HG03097 (cell line): ENCODE results near the gene EIF2B5.
"Not testable (repeated sequence)": the region's sequence is repeated elsewhere in the genome, so short reads cannot be mapped to it uniquely, and the experiment has no call there.

ENCODE experiments used
- ATAC-seq: cut with Tn5 transposase; IDR thresholded peaks from one replicate; pipeline ENCODE4 v1.9.1; 2021; ENCODE audit not compliant: unreplicated experiment, low FRiP score

EIF2B5 gene

DNA sequence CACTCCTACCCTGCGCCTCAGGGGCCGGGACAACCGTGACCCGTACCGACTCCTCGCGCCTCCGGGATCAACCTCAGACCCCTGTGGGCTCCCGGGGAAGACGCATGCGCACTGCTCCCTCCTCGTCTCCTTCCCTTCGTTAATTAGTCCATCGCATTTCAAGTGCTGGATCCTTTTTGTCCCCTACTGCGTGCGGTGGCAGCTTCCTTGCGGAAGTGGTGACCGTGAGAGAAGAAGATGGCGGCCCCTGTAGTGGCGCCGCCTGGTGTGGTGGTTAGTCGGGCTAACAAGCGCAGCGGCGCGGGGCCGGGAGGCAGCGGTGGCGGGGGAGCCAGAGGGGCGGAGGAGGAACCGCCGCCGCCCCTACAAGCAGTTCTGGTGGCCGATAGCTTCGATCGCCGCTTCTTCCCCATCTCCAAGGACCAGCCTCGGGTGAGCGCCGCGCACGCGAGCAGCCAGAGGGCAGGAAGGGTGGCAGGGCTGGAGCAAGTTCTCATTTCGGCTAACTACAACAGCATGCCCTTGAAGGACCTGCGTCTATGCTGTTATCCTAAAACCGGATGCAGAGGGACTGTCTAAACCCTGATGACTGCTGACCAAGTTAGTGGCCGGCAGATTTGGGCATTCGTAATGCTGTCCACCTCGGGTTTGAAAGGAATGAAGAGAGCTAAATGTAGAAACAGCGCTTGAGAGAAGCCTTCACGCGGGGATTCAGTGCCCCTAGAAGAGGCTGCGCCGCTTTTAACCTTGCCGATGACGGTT is at the start of gene EIF2B5:
EIF2B5 (plus strand) TSS at position 210 of the 762 bp plus-strand sequence; CDS start at position 238, 28 bp downstream.
- peak; percentile 81 for ATAC-seq

DNA sequence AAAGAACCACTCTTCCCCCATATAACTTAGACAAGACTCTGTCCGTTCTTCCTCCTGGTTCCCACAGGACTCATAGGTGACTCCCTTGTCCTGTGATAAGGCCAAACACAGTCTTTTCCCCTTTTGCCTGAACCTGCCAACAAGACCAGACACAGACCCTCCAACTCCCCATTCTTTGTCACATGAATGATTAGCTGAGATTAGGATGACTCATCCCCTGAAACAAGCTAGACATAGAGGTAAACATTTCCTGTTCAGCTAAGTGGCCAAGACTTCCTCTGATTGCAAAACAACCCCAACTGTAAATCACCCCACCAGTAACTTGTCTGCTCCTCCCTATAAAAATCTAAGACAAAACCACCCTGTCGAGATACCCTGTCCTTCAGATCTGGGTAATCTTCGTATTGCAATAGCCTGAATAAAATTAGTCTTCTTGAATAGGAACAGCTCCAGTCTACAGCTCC is 49.7 kb upstream of the EIF2B5 start:
- no peak for ATAC-seq

DNA sequence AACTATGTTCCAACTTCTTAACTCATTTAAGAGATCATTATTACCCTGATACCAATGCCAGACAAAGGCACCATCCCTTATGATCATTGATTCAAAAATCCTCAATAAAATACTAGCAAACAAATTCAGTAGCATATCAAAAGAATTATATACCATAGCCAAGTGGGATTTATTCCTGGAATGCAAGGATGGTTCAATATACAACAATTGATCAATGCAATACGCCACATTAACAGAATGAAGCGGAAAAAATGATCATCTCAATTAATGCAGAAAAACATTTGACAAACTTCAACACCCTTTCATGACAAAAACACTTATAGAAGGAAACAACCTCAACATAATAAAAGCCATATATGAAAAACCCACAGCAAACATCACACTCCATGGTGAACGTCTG is 43.0 kb upstream of the EIF2B5 start:
- ATAC-seq: no peak

DNA sequence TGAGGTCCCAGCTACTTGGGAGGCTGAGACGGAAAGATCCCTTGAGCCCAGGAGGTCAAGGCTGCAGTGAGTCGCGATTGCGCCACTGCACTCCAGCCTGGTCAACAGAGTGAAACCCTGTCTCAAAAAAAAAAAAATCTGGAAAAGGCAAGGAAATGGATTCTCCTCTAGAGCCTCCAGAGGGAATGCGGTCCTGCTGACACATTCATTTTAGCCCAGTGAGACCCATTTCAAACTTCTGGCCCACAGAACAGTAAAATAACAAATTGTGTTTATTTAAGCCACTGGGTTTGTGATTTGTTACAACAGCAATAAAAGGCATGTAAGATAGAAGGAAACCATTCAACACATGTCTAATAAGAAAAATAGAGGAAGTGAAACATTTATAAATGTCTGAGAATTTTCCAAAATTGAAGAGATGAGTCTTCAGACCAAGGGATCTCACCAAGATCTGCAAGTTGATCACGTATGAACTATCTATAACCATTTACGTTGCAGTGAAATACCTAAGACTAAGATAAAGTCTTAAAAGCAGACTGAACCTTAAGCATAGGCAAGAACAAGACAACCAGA is 38.3 kb upstream of the EIF2B5 start, which contains the start of gene HTR3E:
HTR3E (plus strand) TSS at position 254 of the 573 bp plus-strand sequence. CDS start 466 bp downstream, outside the sequence.
- ATAC-seq: no peak

DNA sequence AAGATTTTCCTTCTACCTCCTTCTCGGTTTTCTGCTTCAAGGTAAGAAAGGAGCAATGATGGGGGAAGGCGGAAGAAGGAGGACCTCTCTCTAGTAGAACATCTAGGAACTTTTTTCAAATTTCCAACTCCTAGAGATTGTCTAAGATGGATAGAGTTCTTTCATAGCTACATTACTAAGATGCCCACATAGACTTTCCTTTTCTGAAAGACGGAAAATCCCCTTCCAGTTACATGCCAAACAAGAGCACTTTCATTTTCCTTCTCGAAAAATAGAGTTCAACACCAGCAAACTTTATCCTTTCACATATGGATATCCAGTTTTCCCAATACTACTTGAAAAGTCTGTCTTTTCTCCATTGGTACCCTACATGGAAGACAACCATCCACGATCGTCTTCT is 37.6 kb upstream of the EIF2B5 start:
- no peak for ATAC-seq

DNA sequence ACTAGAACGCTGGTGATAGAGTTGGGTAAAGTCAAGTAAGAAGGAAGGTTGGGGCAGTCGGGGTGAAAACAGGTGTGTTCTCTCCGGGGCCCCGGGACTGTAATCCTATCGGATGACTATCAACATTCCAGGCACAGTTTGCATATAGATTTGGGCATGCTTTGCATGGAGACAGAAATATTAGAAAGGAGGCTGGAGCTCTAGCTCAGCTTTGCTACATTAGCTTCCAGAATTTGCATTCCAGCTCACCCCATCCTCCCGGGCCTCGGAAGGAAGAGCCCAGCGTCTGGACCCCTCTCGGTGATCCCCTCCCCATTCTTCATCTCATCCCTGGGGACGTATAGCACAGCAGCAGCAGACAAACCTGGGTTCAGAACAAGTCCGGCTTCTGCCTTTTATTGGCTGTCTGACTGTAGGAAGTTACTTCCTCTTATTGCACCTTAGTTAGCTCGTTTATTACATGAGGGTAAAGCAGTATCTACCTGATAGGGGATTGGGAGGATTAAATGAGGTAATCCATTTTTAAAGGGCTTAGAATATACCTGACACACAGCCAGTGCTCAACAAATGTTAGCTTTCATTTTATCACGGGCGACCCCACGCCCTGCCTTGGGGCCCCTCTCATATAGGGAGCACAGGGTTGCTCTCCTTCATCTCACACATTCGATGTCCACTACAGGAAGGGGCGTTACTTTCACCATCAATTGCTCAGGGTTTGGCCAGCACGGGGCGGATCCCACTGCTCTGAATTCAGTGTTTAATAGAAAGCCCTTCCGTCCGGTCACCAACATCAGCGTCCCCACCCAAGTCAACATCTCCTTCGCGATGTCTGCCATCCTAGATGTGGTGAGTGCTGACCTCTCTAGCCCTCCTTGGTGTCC is 35.1 kb upstream of the EIF2B5 start:
- no peak for ATAC-seq

DNA sequence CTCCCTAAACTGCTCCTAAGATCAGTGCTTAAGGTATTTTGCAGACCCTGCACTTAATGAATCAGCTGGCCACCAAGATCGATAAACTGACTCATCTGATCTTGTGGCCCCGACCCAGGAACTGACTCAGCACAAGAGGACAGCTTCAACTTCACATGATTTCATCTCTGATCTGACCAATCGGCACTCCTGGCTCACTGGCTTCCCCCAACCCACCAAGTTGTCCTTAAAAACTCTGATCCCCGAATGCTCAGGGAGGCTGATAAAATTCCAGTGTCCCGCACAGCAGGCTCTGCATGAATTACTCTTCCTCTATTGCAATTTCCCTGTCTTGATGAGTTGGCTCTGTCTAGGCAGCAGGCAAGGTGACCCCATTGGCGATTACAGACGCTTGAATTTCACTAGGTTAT is 24.8 kb upstream of the EIF2B5 start:
- ATAC-seq: no peak

DNA sequence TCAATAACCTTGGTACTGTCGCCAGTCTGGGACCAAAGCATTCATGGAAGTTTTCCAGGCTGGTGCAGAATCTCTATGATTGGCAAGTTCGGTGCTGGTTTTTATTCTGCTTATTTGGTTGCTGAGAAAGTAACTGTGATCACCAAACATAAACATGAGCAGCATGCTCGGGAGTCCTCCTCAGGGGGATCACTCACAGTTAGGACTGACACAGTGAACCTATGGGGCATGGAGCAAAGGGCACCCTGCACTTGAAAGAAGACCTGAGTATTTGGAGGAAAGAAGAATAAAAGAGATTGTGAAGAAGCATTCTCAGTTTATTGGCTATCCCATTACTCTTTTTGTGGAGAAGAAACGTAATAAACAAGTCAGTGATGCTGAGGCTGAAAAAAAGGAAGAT is 19.1 kb upstream of the EIF2B5 start:
- no peak for ATAC-seq

DNA sequence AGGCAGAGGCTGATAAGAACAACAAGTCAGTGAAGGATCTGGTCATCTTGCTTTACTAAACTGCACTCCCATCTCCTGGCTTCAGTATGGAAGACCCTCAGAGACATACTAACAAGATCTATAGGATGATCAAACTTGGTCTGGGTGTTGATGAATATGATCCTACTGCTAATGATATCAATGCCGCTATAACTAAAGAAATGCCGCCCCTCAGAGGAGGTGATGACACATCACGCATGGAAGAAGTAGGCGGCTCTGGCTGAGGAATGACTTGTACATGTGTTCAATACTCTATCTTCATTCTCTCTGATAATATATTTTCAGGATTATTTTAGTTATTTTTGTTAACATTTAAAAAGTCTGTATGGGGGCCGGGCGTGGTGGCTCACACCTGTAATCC is 17.5 kb upstream of the EIF2B5 start:
- ATAC-seq: no peak

DNA sequence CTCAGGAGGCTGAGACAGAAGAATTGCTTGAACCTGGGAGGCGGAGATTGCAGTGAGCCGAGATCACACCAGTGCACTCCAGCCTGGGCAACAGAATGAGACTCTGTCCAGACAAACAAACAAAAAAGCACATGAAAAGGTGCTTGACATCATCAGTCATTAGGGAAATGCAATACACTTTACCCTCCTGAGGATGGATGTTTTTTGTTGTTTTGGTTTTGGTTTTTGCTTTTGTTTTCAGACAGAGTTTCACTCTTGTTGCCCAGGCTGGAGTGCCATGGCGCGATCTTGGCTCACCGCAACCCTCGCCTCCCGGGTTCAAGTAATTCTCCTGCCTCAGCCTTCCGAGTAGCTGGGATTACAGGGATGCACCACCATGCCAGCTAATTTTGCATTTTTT is 14.1 kb upstream of the EIF2B5 start:
- ATAC-seq: not testable (repeated sequence)

DNA sequence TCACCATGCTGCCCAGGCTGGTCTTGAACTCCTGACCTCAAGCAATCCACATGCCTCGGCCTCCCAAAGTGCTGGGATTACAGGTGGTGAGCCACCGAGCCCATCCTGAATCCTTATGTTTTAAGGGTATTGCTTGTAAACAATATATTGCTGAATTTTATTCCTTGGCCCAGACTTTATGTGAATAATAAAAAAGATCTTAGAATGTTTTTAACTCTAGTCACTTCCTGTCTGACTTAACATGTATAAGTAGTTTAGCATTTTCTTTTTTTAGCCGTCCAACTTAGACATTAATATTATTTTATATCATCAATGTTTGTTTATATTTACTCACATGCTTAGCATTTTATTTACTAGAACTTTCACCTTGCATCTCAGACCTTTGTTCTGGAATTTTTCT is 9.2 kb upstream of the EIF2B5 start:
- no peak for ATAC-seq

DNA sequence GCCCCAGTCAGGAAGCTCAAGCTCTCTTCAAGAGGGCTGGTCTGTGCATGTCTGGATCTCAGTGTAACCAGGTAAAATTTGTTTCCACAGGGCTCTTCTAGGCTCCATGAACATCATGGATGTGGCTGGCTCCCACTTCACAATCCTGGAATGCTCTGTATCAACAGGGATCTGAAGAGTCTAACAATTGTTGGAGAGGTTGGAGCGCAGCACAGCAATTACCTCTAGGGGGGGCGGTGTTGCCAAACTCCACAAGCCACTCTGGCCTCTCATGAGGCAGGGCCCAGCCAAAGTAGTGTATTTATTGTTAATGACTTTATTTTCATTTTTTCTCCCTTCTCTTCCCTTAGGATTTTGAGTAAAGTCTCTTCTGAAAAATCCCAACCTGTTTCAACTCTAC is 6.1 kb upstream of the EIF2B5 start:
- no peak for ATAC-seq

DNA sequence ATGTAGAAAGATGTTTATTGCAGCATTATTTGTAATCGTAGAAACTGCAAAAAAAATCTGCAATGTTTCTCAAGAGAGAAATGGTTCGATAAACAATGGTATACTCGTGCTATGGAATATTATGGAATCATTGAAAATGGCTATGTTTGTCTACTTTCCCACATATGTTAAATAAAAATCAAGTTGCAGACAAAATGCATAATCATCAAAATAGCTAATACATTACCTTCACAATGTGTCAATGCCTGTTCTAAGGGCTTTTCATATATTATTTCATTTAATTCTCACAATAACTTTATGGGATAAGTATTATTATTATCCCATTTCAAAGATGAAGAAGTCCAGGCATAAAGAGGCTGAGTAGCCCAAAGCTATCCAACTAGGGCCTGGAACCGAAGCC is 2.2 kb upstream of the EIF2B5 start:
- ATAC-seq: no peak

DNA sequence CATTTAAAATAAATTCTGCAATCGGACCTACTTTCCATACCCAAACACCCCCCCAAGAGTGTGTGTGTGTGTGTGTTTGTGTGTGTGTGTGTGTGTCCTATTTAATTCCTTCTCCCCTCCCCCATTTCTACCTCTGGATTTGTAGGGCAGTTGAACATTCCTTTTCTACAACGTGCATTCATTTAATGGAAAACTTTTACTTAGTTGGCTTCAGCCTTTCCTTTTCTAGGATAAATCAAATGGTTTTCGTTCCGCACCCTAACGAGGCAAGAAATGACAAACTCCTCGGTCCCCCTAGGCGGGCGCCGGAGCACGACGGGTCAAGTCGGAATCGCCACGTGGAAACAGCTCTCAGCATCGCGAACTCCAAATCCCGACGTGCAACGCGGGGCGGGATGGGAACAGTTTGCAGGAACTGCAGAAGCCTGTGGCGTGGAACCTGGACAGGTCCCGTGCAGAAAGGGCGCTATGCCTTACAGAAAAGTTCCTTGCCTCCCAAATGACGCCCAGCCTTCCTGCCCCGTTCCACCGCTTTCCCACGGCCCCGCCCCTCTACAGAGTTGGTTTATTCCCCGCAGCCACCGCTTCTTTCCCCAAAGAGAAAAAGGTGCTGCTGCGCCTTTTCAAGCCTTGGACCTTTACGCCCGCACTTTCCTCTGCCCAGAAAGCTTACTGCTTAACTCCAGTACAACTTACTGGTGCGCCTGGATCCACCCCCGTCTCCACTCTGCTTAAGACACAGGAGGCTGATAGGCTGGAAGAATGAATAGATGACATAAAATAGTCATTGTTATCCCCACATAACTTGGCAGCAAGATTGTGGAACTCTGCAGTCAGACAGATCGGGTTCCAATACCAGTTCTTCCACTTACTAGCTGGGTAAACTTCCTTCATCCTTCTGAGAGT is 1.1 kb upstream of the EIF2B5 start:
- ATAC-seq: no peak

DNA sequence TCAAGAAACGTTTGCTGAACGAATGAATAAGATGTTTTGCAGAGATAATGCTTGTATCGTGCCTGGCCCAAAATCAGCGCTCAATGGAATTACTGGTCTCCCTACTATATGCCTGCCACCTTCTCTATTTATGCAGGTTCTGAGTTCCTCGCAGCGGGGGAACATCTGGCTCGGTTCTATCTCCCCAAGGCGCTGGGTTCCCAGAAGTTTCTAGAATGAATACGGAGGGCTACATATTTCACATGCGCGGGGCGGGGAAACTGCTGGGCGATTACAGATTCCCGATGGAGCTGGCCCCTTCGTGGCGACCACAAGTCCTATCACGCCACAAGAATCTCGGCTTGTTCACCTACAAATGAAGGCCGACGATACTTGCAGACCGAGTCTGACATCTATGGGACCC is 411 bp upstream of the EIF2B5 start:
- ATAC-seq: peak; percentile 9

DNA sequence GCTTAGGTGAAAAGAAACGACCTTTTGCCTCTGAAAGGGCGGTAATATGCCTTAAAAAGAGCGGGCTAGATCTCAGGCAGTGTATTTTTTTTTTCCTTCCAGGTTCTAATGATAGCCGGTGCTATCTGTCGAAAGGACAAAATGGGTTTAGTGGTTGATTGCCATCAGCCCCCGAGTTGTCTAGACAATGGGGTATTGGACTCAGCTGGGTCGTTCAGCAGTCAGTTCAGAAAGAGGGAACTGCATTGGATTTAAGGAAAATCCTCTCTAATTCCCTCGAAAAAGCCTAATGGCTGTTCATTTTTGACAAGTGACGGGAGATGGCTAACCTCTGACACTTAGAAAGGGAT is 728 bp downstream of the EIF2B5 start:
- no peak for ATAC-seq

DNA sequence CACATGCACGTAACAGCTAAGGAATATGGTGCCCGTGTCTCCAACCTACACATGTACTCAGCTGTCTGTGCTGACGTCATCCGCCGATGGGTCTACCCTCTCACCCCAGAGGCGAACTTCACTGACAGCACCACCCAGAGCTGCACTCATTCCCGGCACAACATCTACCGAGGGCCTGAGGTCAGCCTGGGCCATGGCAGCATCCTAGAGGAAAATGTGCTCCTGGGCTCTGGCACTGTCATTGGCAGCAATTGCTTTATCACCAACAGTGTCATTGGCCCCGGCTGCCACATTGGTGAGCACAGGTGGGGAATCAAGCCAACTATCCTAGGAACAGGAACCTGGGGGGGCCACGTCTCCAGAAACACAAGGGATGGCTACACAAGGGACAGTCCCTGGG is 5.3 kb downstream of the EIF2B5 start:
- ATAC-seq: no peak

DNA sequence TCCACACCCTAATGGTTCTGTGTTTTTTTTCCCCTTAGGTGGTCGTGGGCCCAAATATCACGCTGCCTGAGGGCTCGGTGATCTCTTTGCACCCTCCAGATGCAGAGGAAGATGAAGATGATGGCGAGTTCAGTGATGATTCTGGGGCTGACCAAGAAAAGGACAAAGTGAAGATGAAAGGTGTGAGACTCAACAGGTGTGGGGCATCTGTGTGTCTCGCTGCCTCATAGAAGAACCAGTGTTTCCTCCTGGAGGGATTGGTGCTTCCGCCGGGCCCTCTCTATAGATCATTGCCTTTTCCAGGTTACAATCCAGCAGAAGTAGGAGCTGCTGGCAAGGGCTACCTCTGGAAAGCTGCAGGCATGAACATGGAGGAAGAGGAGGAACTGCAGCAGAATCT is 7.0 kb downstream of the EIF2B5 start:
- no peak for ATAC-seq

DNA sequence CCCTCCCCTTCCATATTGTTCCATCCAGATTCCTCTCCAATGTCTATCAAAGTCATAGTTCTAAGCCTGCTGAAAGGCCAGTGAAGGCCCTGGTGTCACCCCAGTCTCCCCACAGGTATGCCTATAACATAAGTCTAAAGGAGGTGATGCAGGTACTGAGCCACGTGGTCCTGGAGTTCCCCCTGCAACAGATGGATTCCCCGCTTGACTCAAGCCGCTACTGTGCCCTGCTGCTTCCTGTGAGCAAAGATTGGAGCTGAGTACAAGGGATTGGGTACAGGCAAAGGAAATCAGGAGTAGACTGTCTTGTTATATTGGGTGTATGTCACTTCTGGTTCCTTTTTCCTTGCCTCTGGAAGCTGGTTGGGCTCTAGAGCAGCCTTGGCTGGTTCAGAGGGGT is 8.2 kb downstream of the EIF2B5 start:
- ATAC-seq: no peak

DNA sequence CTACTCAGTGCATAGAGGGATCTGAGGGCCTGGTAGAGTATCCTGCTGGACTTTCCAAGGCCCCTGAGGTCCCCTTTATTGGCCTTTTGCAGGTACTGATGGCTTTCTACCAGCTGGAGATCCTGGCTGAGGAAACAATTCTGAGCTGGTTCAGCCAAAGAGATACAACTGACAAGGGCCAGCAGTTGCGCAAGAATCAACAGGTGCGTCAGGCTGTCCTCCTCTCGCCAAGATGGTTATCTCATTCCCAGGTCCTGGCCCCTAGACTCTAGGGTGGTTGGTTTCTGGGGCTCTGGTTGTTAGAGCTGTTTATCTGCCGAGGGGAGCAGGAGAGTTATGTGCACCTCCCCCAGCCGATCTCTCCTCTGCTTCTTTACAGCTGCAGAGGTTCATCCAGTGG is 9.3 kb downstream of the EIF2B5 start:
- no peak for ATAC-seq
